ENCODE measurements around the gene ISL1. TPM values are rescaled to one million over a fixed set of nuclear protein-coding genes. Genes with fewer than 3 reads are reported as not detected.

Gene ISL1
- total and polyA plus RNA-seq, 2 of the 8 experiments (the other 6 are each of a cell fraction or from before 2014, with no cell fraction given): 0.05 to 0.19 TPM

DNA sequence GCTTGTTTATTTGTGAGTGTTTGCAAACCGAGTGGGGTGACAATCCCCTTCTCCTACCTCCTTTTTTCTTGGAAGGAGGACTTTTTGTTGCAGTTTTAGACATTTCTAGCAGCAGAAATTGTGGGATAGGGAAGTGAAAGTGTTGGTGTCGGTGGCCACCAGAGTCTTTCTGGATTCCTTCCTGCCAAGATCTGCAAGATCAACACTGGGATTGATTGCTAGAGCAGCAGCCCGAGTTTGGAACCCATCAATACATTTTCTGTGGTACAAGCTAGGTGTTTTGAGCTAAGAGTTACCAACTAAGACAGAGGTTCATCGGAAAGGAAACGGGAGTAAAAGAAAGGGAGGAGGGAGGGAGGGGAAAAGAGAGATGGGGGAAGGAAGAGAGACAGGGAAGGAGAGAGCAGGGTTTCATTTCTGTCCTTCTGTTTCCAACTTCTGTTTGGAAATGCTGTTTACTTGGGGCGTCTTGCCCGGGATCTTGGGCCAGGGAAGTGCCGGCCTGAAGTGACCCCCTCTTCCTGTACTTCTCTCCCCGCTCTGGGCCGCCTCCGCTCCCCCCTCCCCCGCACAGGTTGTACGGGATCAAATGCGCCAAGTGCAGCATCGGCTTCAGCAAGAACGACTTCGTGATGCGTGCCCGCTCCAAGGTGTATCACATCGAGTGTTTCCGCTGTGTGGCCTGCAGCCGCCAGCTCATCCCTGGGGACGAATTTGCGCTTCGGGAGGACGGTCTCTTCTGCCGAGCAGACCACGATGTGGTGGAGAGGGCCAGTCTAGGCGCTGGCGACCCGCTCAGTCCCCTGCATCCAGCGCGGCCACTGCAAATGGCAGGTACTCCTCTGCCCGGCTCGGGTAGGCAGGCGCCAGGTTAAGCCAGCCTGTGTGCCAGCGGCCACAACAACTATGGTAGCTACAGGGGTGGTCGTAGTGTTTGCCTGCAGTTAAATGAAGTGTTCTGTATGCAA is 4.0 kb downstream of the ISL1 start (continued):
- TF ChIP-seq CHD7 (IDR thresholded peaks at IDR 0.05; ENCODE audit: insufficient replicate concordance, low read length): no peak
- TF ChIP-seq SRF (IDR thresholded peaks at IDR 0.05; ENCODE audit: low read depth, low read length): no peak
- no peak for TF ChIP-seq RAD21 (IDR thresholded peaks at IDR 0.05 in 1 of 2, conservative IDR thresholded peaks at IDR 0.05 in 1 of 2; ENCODE audit: low read depth in 2 of 2, low read length in 2 of 2)
- TF ChIP-seq, protein P1, sequence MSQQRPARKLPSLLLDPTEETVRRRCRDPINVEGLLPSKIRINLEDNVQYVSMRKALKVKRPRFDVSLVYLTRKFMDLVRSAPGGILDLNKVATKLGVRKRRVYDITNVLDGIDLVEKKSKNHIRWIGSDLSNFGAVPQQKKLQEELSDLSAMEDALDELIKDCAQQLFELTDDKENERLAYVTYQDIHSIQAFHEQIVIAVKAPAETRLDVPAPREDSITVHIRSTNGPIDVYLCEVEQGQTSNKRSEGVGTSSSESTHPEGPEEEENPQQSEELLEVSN (IDR thresholded peaks at IDR 0.05): no peak
- no peak for TF ChIP-seq TAF1 (IDR thresholded peaks at IDR 0.05; ENCODE audit: low read depth, low read length)
- no peak for TF ChIP-seq CHD2 (IDR thresholded peaks at IDR 0.05; ENCODE audit: low read length)
- TF ChIP-seq USF2 (IDR thresholded peaks at IDR 0.05; ENCODE audit: low read length): no peak

All from H1 (cell line).